GM18861 (cell line): ENCODE data around the gene TNS4.

Experiments used
- ATAC-seq: cut with Tn5 transposase; IDR thresholded peaks from one replicate; pipeline ENCODE4 v1.9.1; 2021; ENCODE audit not compliant: unreplicated experiment

Gene TNS4

GRCh38 chr17:40493697-40494096 is 7.7 kb downstream of the TNS4 start:
- ATAC-seq, result no peak

DNA sequence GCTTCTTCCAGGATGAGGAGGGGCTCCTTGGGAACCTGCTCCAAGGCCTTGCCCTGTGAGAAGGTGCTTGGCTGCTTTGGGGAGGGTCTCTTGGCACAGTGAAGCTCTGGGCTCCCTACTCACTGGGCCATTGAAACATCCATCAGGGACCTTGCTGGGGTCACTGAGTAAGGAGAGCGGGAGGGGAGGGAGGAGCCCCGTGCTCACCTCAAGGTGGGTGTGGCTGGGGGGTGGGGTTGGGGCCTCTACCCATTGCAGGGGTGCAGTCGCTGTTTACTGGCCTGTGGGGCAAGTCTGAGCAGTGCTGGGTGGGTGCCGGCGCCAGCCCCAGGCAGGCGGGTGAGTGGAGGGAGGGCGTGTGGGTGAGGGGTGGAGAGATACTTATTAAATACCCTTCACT is 9.9 kb downstream of the TNS4 start:
- ATAC-seq, result no peak

DNA sequence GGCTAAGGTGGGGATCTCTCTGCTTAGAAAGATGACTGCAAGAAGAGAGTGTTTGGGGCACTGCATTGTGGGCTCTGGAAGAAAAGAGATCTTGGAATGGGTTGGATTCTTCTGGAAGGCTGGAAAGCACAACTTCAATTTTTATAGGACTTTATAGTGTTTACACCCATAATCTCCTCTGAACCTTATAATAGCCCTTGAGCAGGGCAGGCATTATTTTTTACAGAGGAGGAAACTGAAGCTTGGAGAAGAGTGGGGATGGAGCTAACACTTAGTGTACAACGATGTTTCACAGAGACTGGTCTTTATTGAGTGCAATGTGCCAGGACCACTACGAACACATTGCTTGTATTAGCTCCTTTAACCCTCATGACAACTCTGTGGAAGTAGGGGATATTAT is 10.4 kb downstream of the TNS4 start:
- ATAC-seq, result no peak

- ATAC-seq, result no peak
Observed at GRCh38 chr17:40490289-40490853, 11.1 kb downstream of the TNS4 start.

DNA sequence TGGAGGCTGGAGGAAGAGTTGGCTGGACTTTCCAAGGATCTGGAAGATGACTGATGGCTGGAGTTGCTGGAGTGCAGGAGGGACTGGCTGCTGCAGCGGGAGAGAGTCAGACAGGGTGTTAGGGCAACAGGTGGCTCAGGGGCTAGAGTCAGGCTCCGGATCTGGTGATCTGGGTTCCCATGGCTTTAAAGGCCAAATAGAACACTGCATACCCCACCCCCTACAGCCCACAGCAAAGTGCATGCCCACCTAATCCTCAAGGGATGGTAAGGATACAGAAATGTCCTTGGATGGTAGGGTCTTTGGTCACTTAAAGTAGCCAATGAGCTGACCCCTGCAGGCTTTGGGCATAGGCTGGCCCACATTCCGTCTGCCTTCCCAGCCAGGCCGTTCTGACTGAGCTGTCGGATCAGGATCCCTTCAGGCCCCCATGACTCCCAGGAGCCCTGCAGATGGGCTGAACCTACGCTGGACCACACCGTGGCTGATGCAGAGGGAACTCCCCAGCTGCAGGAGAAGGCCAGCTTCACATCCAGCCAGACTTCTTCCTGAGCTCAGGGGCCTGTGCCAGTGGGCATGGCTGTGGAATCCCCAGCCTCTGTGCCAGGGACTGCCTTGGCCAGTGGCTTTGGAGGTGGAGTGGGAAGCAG is 13.9 kb downstream of the TNS4 start:
- no peak for ATAC-seq

DNA sequence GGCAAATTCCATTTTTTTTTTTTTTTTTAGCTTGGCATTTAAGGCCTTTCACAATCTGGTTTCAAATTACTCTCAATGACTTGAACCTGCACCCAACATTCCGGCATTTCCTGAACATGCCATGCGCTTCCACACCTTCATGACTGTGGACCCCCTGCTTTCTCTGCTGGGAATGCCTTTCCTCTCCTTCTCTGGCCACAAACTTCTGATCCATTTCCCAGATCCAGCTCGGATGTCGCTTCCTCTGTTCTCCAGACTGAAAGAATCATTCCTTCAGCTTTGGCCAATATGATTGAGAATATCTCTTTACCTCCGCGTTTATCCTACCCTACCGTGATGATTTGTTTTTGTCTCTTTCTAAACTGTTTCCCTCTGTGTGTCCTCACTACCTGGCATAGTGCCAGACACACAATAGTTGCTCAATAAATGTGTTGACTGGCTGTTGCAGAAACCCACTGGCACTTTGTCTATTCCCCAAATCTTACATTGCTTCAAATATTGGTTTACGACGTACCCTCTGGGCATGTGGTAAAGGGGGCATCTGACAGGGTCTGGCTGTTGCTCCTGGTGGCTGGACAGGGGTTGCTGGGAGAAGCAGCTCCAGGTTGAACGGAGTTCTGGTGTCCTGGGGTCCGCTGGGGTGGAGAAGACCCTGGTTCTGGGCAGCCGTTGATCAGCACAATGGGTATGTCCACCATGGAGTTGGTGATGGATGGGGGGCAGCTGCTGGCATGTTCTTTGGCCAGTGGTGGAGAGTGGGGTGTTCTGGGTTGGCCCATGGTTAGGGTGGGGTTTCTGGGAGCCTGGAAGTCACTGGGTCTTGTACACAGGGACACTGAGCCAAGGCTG is 14.7 kb downstream of the TNS4 start:
- ATAC-seq, result no peak

GRCh38 chr17:40485851-40486521 is 15.4 kb downstream of the TNS4 start:
- no peak for ATAC-seq

- ATAC-seq, result no peak
Observed at GRCh38 chr17:40484973-40485530, 16.4 kb downstream of the TNS4 start.

DNA sequence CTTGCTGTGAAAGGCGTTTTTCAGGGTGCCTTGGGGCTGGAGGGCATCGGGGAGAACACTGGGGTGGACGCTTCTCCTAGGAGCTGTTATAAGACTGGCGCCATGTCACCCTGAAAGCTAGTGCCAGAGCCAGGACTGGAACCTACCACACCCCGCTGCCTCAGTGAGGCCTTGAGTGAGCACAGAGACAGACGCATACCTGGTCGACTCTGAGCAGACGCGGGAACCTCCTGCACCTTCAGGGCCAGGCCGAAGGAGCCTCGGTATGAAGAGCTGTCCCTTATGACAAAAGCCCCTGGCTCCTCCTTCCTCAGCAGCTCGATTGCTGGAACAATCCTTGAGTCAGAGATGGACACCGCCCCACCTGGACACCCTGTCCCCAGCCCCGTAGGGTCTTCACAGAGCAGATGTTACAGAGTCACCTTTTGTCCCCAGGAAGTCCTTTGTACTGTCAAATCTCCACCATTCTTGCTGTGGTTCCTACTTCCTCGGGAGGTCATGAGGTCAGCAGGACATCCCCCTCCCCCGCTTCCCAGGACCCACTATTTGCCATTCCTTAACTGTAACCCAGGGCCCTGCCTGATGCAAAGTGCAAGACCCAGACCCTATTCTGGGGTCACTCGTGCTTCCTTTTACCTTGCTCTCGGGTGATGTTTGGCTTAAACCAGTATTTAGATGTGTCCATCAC is 17.0 kb downstream of the TNS4 start:
- ATAC-seq, result no peak

DNA sequence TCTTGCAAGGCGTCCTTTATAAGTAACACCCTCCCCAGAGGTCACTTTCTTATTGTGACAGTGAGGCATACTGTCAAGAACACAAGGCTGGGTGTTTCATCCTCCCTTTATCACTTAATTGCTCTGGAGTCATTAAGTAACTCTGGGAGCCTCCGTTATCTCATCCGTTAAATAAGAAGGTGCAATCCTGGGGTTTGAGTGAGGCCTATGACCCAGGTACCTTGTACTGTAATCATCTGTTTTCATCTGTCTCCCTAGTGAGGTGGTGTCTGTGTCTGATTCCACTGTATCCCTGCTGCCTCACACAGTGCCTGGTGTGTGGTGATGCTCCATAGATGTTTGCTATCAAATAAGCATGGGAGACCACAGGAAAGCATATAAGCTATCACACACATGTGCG is 17.7 kb downstream of the TNS4 start:
- no peak for ATAC-seq

- no peak for ATAC-seq
Observed at GRCh38 chr17:40482722-40483121, 18.7 kb downstream of the TNS4 start.

- ATAC-seq, result no peak
Observed at GRCh38 chr17:40481106-40481505, 20.3 kb downstream of the TNS4 start.

GRCh38 chr17:40480501-40481003 is 20.9 kb downstream of the TNS4 start:
- ATAC-seq, result no peak

- no peak for ATAC-seq
Observed at GRCh38 chr17:40479754-40480480, 21.5 kb downstream of the TNS4 start.

DNA sequence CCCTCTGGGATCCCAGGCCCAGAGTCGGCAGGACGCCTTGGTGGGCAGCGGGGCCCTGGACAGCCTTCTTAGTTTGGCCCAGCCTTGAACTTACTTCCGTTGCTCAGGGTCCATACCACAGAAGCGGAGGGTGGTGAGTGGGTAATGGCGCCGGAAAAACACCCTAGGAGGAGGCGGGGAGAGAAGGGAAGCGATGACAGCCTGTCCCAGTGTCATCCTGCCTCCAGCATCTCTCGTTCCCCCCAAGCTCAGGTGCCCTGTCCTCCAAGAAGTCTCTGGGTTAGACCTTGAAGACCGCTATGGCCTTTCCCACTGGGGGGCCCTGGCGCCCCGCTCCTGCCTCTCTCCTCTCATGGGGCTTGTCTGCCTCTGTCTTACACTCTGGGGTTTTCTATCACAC is 22.9 kb downstream of the TNS4 start:
- no peak for ATAC-seq

GRCh38 chr17:40477796-40478195 is 23.6 kb downstream of the TNS4 start:
- no peak for ATAC-seq

DNA sequence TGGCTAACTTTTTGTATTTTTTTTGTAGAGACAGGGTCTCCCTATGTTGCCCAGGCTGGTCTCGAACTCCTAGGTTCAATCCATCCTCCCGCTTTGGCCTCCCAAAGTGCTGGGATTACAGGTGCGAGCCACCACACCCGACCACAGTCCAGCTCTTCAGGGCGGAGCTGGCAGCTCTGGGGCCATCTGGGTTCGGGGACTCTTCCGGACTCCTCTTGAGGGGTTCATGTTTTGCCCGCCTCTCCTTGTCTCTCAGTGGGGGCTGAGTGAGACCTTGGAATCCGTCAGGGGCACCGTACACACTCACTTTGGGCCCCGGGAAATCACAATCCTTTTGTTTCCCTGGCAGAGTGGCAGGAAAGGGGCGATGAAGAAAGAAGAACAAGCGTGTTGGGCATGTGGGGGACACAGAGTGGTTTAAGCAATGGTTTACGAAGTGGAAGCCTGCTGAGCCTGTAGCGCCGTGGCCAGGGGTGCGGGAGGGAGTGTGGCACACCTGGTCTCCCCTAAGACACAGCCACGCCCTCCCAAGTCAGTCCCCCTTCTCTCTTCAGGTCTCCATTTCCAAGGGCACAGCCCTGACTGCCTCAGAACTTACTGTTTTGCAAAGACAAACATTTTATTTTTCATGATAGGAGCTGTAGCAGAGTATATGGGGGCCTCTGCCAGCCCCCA is 26.1 kb downstream of the TNS4 start:
- ATAC-seq, result no peak

GRCh38 chr17:40474419-40475002 is 26.9 kb downstream of the TNS4 start:
- no peak for ATAC-seq
